IMR-90 (cell line): ENCODE data around the gene TMEM14A. TPM values are rescaled to one million over a fixed set of nuclear protein-coding genes. Genes with fewer than 3 reads are reported as not detected.
A peak's percentile ranks its signal among the peaks of the same experiment; 100 is the strongest.

Experiments used
- ATAC-seq: fragments of 200-7000 bp; cut with Tn5 transposase; 2 replicates; pipeline ENCODE4 v1.9.1; 2020; ENCODE audit warnings: low read depth, mild to moderate bottlenecking, moderate library complexity
- BruUV-seq: library from RNA; stranded (reverse); fragments of 400-500 nt; replicated peaks from 2 replicates; lab custom pipeline; 2021; lab: Mats Ljungman, UMichigan
- CTCF ChIA-PET: fragments of 300-600 bp; formaldehyde crosslinking; extraction: SDS; loops from one replicate; lab custom pipeline; 2021; ENCODE audit warnings: antibody characterized with exemption; lab: Yijun Ruan, JAX
- POLR2A ChIA-PET: fragments of 300-600 bp; sonication (Branson Sonifier 250); formaldehyde crosslinking; loops from one replicate; lab custom pipeline; 2022; ENCODE audit warnings: antibody characterized with exemption; ENCODE audit not compliant: unreplicated experiment; lab: Charles Lee
- DNase-seq: peaks from one replicate; pipeline ENCODE4 v3.0.0; 2013
- H2AFZ ChIP-seq: replicated peaks from 2 replicates; pipeline ENCODE3; 2013; ENCODE audit warnings: low read length, mild to moderate bottlenecking; ENCODE audit not compliant: poor library complexity
- H2AK5ac ChIP-seq: 2 replicates; pipeline ENCODE4 v1.6.1; 2013; ENCODE audit warnings: low read depth, low read length, inconsistent platforms
- H2AK9ac ChIP-seq: replicated peaks from 2 replicates; pipeline ENCODE3; 2013; ENCODE audit warnings: mild to moderate bottlenecking, low read depth, low read length, moderate library complexity; ENCODE audit not compliant: poor library complexity
- H2BK120ac ChIP-seq: 2 replicates; pipeline ENCODE4 v1.6.1; 2013; ENCODE audit warnings: low read depth, low read length, inconsistent platforms
- H2BK15ac ChIP-seq: 3 replicates; pipeline ENCODE4 v1.6.1; 2013; ENCODE audit warnings: low read depth, low read length, inconsistent platforms
- H2BK20ac ChIP-seq: 2 replicates; pipeline ENCODE4 v1.6.1; 2013; ENCODE audit warnings: low read depth, mild to moderate bottlenecking, inconsistent platforms, low read length, moderate library complexity
- H2BK5ac ChIP-seq: 2 replicates; pipeline ENCODE4 v1.6.1; 2013; ENCODE audit warnings: mild to moderate bottlenecking, low read depth, low read length, inconsistent platforms; ENCODE audit not compliant: poor library complexity, severe bottlenecking
- H3K14ac ChIP-seq: replicated peaks from 2 replicates; pipeline ENCODE4 v1.6.1; 2013; ENCODE audit warnings: low read depth, low read length, inconsistent platforms
- H3K18ac ChIP-seq: 2 replicates; pipeline ENCODE4 v1.6.1; 2013; ENCODE audit warnings: low read depth, low read length, control low read depth
- H3K23ac ChIP-seq: 2 replicates; pipeline ENCODE4 v1.6.1; 2013; ENCODE audit warnings: low read depth, low read length, inconsistent platforms
- H3K27ac ChIP-seq: 2 replicates; pipeline ENCODE4 v1.5.1; 2013; ENCODE audit warnings: mild to moderate bottlenecking, control low read depth, low read length; ENCODE audit not compliant: insufficient read depth
- H3K27me3 ChIP-seq: 2 replicates; pipeline ENCODE4 v1.6.1; 2013; ENCODE audit warnings: low read length; ENCODE audit not compliant: control insufficient read depth, insufficient read depth
- H3K36me3 ChIP-seq: 2 replicates; pipeline ENCODE4 v1.6.1; 2013; ENCODE audit warnings: low read length, mixed read lengths; ENCODE audit not compliant: control insufficient read depth, insufficient read depth
- H3K4ac ChIP-seq: 2 replicates; pipeline ENCODE4 v1.6.1; 2013; ENCODE audit warnings: low read depth, low read length, inconsistent platforms
- H3K4me1 ChIP-seq: 2 replicates; pipeline ENCODE4 v1.6.1; 2013; ENCODE audit warnings: low read length, mixed read lengths; ENCODE audit not compliant: control insufficient read depth, insufficient read depth
- H3K4me2 ChIP-seq: 2 replicates; pipeline ENCODE4 v1.6.1; 2013; ENCODE audit warnings: low read depth, mild to moderate bottlenecking, control low read depth, low read length, moderate library complexity
- H3K4me3 ChIP-seq: 2 replicates; pipeline ENCODE4 v1.5.1; 2013; ENCODE audit warnings: low read depth, mild to moderate bottlenecking, control low read depth, low read length, moderate library complexity; ENCODE audit not compliant: insufficient read depth
- H3K56ac ChIP-seq: 2 replicates; pipeline ENCODE4 v1.6.1; 2013; ENCODE audit warnings: low read length, inconsistent platforms; ENCODE audit not compliant: insufficient read depth; ENCODE audit errors: extremely low read depth
- H3K79me1 ChIP-seq, 2 experiments: 2 replicates each; pipeline ENCODE4 v1.6.1; 2013; ENCODE audit warnings: low read length in 2 of 2, inconsistent platforms in 1 of 2, low read depth in 1 of 2
- H3K9ac ChIP-seq: 2 replicates; pipeline ENCODE4 v1.6.1; 2013; ENCODE audit warnings: low read depth, low read length, control low read depth
- H3K9me1 ChIP-seq: 2 replicates; pipeline ENCODE4 v1.6.1; 2013; ENCODE audit warnings: low read length, inconsistent platforms; ENCODE audit not compliant: insufficient read depth
- H3K9me3 ChIP-seq: 2 replicates; pipeline ENCODE4 v1.6.1; 2013; ENCODE audit warnings: low read length; ENCODE audit not compliant: control insufficient read depth, insufficient read depth
- H4K20me1 ChIP-seq: 2 replicates; pipeline ENCODE4 v1.6.1; 2013; ENCODE audit warnings: low read length, inconsistent platforms; ENCODE audit not compliant: insufficient read depth
- H4K5ac ChIP-seq: 2 replicates; pipeline ENCODE4 v1.6.1; 2013; ENCODE audit warnings: mild to moderate bottlenecking, low read depth, low read length, control low read depth
- H4K8ac ChIP-seq, 2 experiments: 2 replicates each; pipeline ENCODE4 v1.6.1; 2013; ENCODE audit warnings: low read depth in 2 of 2, low read length in 2 of 2, control low read depth in 1 of 2, inconsistent platforms in 1 of 2
- H4K91ac ChIP-seq: 2 replicates; pipeline ENCODE4 v1.6.1; 2013; ENCODE audit warnings: low read depth, low read length, inconsistent platforms; ENCODE audit not compliant: insufficient read depth
- FOS ChIP-seq: fragments of 150-350 bp; IDR thresholded peaks from 2 replicates; pipeline ENCODE4 v1.6.1; 2016; ENCODE audit warnings: low read depth, low read length
- MXI1 ChIP-seq: IDR thresholded peaks from 2 replicates; pipeline ENCODE4 v1.6.1; 2012; ENCODE audit warnings: low read depth, mild to moderate bottlenecking, low read length, moderate library complexity, borderline replicate concordance
- POLR2A ChIP-seq: IDR thresholded peaks from 2 replicates; pipeline ENCODE4 v1.6.1; 2012; ENCODE audit warnings: mild to moderate bottlenecking, low read depth, low read length
- whole genome bisulfite sequencing, 2 experiments: methylation state at CpG; one replicate each; pipeline versions ENCODE4 v1.1.5 to v1.1.7; 2013; ENCODE audit warnings: missing lambda C conversion rate in 2 of 2; ENCODE audit not compliant: insufficient read length in 1 of 2; ENCODE audit errors: extremely low coverage in 2 of 2; 5-methylcytosine and 5-hydroxymethylcytosine counted together
- dilution Hi-C: fragments of 300-500 bp; cut with HindIII; formaldehyde crosslinking; loops from one replicate; pipeline ENCODE4 v1.14.3; 2018; ENCODE audit warnings: low sequenced_read_pairs; ENCODE audit not compliant: unreplicated experiment
- in situ Hi-C: fragments of 300-500 bp; cut with MboI; formaldehyde crosslinking; loops from 3 replicates; pipeline ENCODE4 v1.14.3; 2019; ENCODE audit warnings: low sequenced_read_pairs, inconsistent platforms, mixed read lengths
- intact Hi-C: fragments of 100-400 bp; cut with micrococcal nuclease; formaldehyde crosslinking; loops from 2 replicates; pipeline ENCODE4 v1.10.0; 2022
- polyA plus RNA-seq, 3 experiments: library from polyadenylated mRNA; depleted of rRNA; stranded (reverse); fragments of >200 nt; gene quantifications; 2 replicates each; pipeline ENCODE4 v1.2.3, GENCODE V29; 2012; ENCODE audit warnings: low replicate concordance in 1 of 3
- total RNA-seq: library from RNA; depleted of rRNA; stranded (reverse); fragments of >200 nt; gene quantifications from 2 replicates; pipeline ENCODE4 v1.2.3, GENCODE V29; 2012
- TF ChIP-seq, protein P1 (sequence below): fragments of 150-350 bp; IDR thresholded peaks from 2 replicates; pipeline ENCODE4 v1.6.1; 2016; ENCODE audit warnings: low read depth, mild to moderate bottlenecking, low read length, moderate library complexity, borderline replicate concordance

Gene TMEM14A
- total and polyA plus RNA-seq, 2 of the 4 experiments (the other 2 are of a cell fraction), result 18.5 to 25.1 TPM

- ChIA-PET POLR2A (no interaction called here), CTCF (interaction anchor here (0.6 to 2.1 kb wide), 4 partner anchors 13 to 257 kb away, joined by 3 to 10 read pairs (median 3); partner anchors contain the start of gene TRAM2)
- no peaks in the 10 kb centered on the region for H4K20me1 ChIP-seq
- H3K14ac ChIP-seq, result peak overlapping the region; percentile 12
- peak overlapping the region; percentile 99 for H2AFZ ChIP-seq
- in situ Hi-C loops, result loop anchor here (5.0 kb wide), 1 partner anchor 247 kb away; no protein-coding TSS in a partner anchor
- ATAC-seq (peak; percentile 97), DNase-seq (peak; percentile 96)
- H2BK5ac ChIP-seq, result peak overlapping the region; percentile 44
- BruUV-seq, result no TSS peak
- H3K56ac ChIP-seq, result peak overlapping the region; percentile 61; the same call in 1 of the 2 replicates
- peaks cover 6% of the 10 kb centered on the region; the same call in 1 of the 2 replicates for H3K9me1 ChIP-seq
- peaks cover 4% of the 10 kb centered on the region for H3K4me1 ChIP-seq
- no peaks in the 10 kb centered on the region for H3K27me3 ChIP-seq
- H2AK5ac ChIP-seq, result peak overlapping the region; percentile 40; the same call in 1 of the 2 replicates
- H3K4ac ChIP-seq, result peak overlapping the region; percentile 77
- peak overlapping the region in 1 of 2 experiments; percentile 66; a peak in 2 of 4 replicates for H4K8ac ChIP-seq
- peak overlapping the region; percentile 56 for H3K27ac ChIP-seq
- H4K91ac ChIP-seq, result peak overlapping the region; percentile 40; the same call in 1 of the 2 replicates
- H4K5ac ChIP-seq, result no peak overlapping the region
- H2AK9ac ChIP-seq, result peak overlapping the region; percentile 89
- intact Hi-C loops, result loop anchor here (2.0 to 5.0 kb wide), 2 partner anchors 152 to 330 kb away; partner anchors contain the start of gene GSTA4
- H2BK15ac ChIP-seq, result no peak overlapping the region
- peak overlapping the region; percentile 35; the same call in 1 of the 2 replicates for H2BK120ac ChIP-seq
- peak overlapping the region; percentile 74 for H3K23ac ChIP-seq
- peak; percentile 50; the same call in 1 of the 2 replicates for TF ChIP-seq FOS
- TF ChIP-seq MXI1, result 0 out of 2 replicates have a peak, but pooled peaks have one; percentile 22
- TF ChIP-seq, protein P1, sequence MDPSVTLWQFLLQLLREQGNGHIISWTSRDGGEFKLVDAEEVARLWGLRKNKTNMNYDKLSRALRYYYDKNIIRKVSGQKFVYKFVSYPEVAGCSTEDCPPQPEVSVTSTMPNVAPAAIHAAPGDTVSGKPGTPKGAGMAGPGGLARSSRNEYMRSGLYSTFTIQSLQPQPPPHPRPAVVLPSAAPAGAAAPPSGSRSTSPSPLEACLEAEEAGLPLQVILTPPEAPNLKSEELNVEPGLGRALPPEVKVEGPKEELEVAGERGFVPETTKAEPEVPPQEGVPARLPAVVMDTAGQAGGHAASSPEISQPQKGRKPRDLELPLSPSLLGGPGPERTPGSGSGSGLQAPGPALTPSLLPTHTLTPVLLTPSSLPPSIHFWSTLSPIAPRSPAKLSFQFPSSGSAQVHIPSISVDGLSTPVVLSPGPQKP, result no peak
- TF ChIP-seq POLR2A, result peak; percentile 94
- peak overlapping the region; percentile 81 for H3K4me3 ChIP-seq
- dilution Hi-C loops, result loop anchor here (25.0 kb wide), 1 partner anchor 252 kb away; the partner anchor contains the start of gene EFHC1
- H3K18ac ChIP-seq, result no peak overlapping the region
- H3K79me1 ChIP-seq, result peaks cover 11 to 32% of the 10 kb centered on the region in 2 experiments; a peak in 3 of 4 replicates
- H2BK20ac ChIP-seq, result no peak overlapping the region
- peak overlapping the region; percentile 87 for H3K4me2 ChIP-seq
- no peaks in the 10 kb centered on the region for H3K36me3 ChIP-seq
- 0% methylated on average over 10 of the region's 53 CpGs; no CpG with 5 or more reads in 1 of the 2 experiments for WGBS, 2 experiments
- no peaks in the 10 kb centered on the region for H3K9me3 ChIP-seq
- peak overlapping the region; percentile 75 for H3K9ac ChIP-seq
Measured at GRCh38 chr6:52664186-52664990, 6.5 kb upstream of the TMEM14A start.
